HL-60 (cell line): ENCODE data around the gene XPA.

Experiments
- DNase-seq, 2 experiments: peaks; one replicate each; pipeline ENCODE4 v3.0.0-alpha.2; 2010 to 2020; ENCODE audit warnings: low read depth in 1 of 2, low spot score in 1 of 2
- H3K27ac ChIP-seq: fragments of 250-450 bp; sonication (Bioruptor Pico); replicated peaks from 2 replicates; pipeline ENCODE4 v1.5.1; 2020; ENCODE audit warnings: mild to moderate bottlenecking, moderate library complexity
- H3K27me3 ChIP-seq: fragments of 250-450 bp; sonication (Bioruptor Pico); 2 replicates; pipeline ENCODE4 v1.5.1; 2021; ENCODE audit warnings: mild to moderate bottlenecking, moderate library complexity; ENCODE audit not compliant: insufficient read depth, poor library complexity, severe bottlenecking
- H3K4me3 ChIP-seq: replicated peaks from 2 replicates; pipeline ENCODE4 v1.5.1; 2011; ENCODE audit warnings: mild to moderate bottlenecking, control low read depth, low read length; ENCODE audit not compliant: insufficient read depth
- CTCF ChIP-seq: IDR thresholded peaks from one replicate; pipeline ENCODE4 v1.5.1; 2011; ENCODE audit warnings: low read length, control low read depth, inconsistent platforms; ENCODE audit not compliant: insufficient read depth
- GABPA ChIP-seq: IDR thresholded peaks from 2 replicates; pipeline ENCODE4 v1.6.1; 2012; ENCODE audit warnings: low read depth
- POLR2AphosphoS5 ChIP-seq: IDR thresholded peaks from 2 replicates; pipeline ENCODE4 v1.6.1; 2012; ENCODE audit warnings: low read depth
- REST ChIP-seq: IDR thresholded peaks from 2 replicates; pipeline ENCODE4 v1.6.1; 2012; ENCODE audit warnings: low read depth; ENCODE audit not compliant: insufficient replicate concordance
- SPI1 ChIP-seq: IDR thresholded peaks from 2 replicates; pipeline ENCODE4 v1.6.1; 2012; ENCODE audit warnings: low read depth, mild to moderate bottlenecking, borderline replicate concordance

Gene XPA

DNA sequence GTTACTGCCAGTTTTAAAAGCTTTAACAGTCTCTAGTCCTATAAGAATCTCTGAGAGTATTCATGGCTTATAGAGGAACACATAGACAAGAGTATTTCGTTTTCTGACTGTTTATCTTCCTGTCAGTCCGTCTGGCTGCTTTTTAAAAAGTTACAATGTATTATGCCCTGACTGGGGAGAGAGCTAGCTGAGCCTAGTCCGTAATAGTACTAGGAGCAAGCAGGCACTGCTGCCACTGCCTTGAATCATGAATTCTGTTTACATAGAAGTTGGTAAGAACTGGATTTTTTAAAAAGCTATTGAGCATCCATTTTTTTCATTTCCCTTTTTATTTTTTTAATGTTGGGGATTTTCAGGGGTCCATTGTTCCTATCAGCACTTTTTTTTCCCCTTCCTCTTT is 26.6 kb downstream of the XPA start:
- DNase-seq: no peak
- no peak overlapping the region for H3K27ac ChIP-seq
- TF ChIP-seq GABPA: no peak
- no peak for TF ChIP-seq CTCF
- TF ChIP-seq REST: no peak
- no peak for TF ChIP-seq POLR2AphosphoS5
- no peak for TF ChIP-seq SPI1
- H3K27me3 ChIP-seq: no peaks in the 10 kb centered on the region
- H3K4me3 ChIP-seq: no peak overlapping the region

DNA sequence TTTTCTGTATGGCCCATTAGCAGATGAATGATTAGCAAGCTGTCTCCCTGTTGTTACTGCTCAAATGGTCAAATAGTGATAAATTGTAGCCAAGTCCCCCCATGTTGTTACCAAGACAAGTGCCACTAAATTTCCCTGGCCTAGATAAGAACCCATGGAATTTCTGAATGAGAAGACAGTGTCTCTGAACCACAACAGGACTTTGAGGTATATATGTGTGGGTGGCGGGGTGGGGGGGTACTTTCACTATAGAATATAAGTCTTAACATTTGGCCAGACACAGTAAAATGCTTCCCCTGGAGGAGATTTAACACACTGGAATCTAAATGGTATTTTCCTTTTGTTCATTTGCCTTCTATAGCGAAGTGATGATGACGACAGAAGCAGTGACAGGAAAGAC is 28.7 kb downstream of the XPA start:
- DNase-seq: no peak
- TF ChIP-seq SPI1: no peak
- TF ChIP-seq CTCF: no peak
- TF ChIP-seq REST: no peak
- no peak for TF ChIP-seq POLR2AphosphoS5
- TF ChIP-seq GABPA: no peak
- H3K4me3 ChIP-seq: no peak overlapping the region
- H3K27ac ChIP-seq: no peak overlapping the region
- H3K27me3 ChIP-seq: no peaks in the 10 kb centered on the region

- no peaks in the 10 kb centered on the region for H3K27me3 ChIP-seq
- H3K27ac ChIP-seq: peak overlapping the region; percentile 15; the same call in 1 of the 2 replicates
- DNase-seq: peak; percentile 67 to 78
- H3K4me3 ChIP-seq: no peak overlapping the region
- TF ChIP-seq CTCF (no peak), SPI1 (peak; percentile 67; the same call in 1 of the 2 replicates)
Measured at GRCh38 chr9:97666907-97667686, 30.0 kb downstream of the XPA start.

GRCh38 chr9:97665742-97666141 is 31.4 kb downstream of the XPA start:
- no peak for DNase-seq
- H3K27me3 ChIP-seq: no peaks in the 10 kb centered on the region
- TF ChIP-seq POLR2AphosphoS5: no peak
- no peak for TF ChIP-seq REST
- no peak for TF ChIP-seq SPI1
- TF ChIP-seq CTCF: no peak
- TF ChIP-seq GABPA: no peak

More at GRCh38 chr9:97665742-97666141, 31.4 kb downstream of the XPA start:
- H3K4me3 ChIP-seq: no peak overlapping the region
- H3K27ac ChIP-seq: no peak overlapping the region
